Measurements from ENCODE around the gene PDCD1.

DNA sequence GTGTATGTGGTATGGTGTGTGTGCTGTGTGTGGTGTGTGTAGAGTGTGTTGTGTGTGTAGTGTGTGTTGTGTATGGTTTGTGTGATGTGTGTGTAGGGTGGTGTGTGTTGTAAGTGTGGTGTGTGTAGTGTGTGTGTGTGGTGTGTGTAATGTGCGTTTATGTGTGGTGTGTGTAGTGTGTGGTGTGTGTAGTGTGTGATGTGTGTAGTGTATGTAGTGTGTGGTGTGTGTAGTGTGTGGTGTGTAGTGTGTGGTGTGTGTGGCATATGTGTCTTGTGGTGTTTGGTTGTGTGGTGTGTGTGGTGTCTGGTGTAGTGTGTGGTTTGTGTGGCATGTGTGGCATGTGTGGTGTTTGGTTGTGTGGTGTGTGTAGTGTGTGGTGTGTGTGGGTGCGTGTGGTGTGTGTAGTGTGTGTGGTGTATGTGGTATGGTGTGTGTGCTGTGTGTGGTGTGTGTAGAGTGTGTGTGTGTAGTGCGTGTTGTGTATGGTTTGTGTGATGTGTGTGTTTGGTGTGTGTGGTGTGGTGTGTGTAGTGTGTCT is 6.8 kb upstream of the PDCD1 start:
- TF ChIP-seq EZH2 (IDR thresholded peaks at IDR 0.05; ENCODE audit: insufficient read depth, poor library complexity, severe bottlenecking) (no peak), EZH2phosphoT487 (IDR thresholded peaks at IDR 0.05; ENCODE audit: insufficient read depth, low read depth) (no peak)
